Panc1 (cell line): ENCODE results near the gene OR10P1. TPM values are rescaled to one million over a fixed set of nuclear protein-coding genes. Genes with fewer than 3 reads are reported as not detected.

Experiments used
- ATAC-seq: fragments of 200-7000 bp; cut with Tn5 transposase; 2 replicates; pipeline ENCODE4 v1.9.1; 2020; ENCODE audit warnings: mild to moderate bottlenecking, moderate library complexity
- BruUV-seq: library from RNA; stranded (reverse); fragments of 400-500 nt; replicated peaks from 2 replicates; lab custom pipeline; 2021; lab: Mats Ljungman, UMichigan
- CTCF ChIA-PET: fragments of 300-600 bp; sonication (Branson Sonifier 250); formaldehyde crosslinking; loops from one replicate; lab custom pipeline; 2022; ENCODE audit warnings: antibody characterized with exemption; lab: Charles Lee
- POLR2A ChIA-PET: fragments of 300-600 bp; sonication (Branson Sonifier 250); formaldehyde crosslinking; loops from one replicate; lab custom pipeline; 2022; ENCODE audit warnings: antibody characterized with exemption; lab: Charles Lee
- DNase-seq: peaks from one replicate; pipeline ENCODE4 v3.0.0-alpha.2; 2010; ENCODE audit warnings: low read depth, low spot score
- H3K27ac ChIP-seq: 2 replicates; pipeline ENCODE4 v1.5.1; 2011; ENCODE audit warnings: mild to moderate bottlenecking, low read length, inconsistent platforms
- H3K27me3 ChIP-seq: fragments of 200-500 bp; sonication (Bioruptor generic); 2 replicates; pipeline ENCODE4 v1.6.0; 2014; ENCODE audit warnings: low read length, inconsistent platforms; ENCODE audit not compliant: control insufficient read depth, insufficient read depth
- H3K36me3 ChIP-seq: fragments of 200-500 bp; sonication (Bioruptor generic); 2 replicates; pipeline ENCODE4 v1.5.1; 2014; ENCODE audit warnings: inconsistent platforms, mild to moderate bottlenecking, low read length, moderate library complexity; ENCODE audit not compliant: control insufficient read depth, insufficient read depth
- H3K4me1 ChIP-seq: 2 replicates; pipeline ENCODE4 v1.5.1; 2011; ENCODE audit warnings: inconsistent platforms, mild to moderate bottlenecking, low read length, moderate library complexity; ENCODE audit not compliant: control insufficient read depth, insufficient read depth
- H3K4me3 ChIP-seq, 2 experiments: 2 replicates each; pipeline ENCODE4 v1.5.1; 2011 to 2012; ENCODE audit warnings: low read depth in 2 of 2, low read length in 2 of 2, mild to moderate bottlenecking in 2 of 2, inconsistent platforms in 1 of 2, moderate library complexity in 1 of 2
- H3K9me3 ChIP-seq: fragments of 200-500 bp; sonication (Bioruptor generic); 2 replicates; pipeline ENCODE4 v1.5.1; 2014; ENCODE audit warnings: low read depth, mild to moderate bottlenecking, inconsistent platforms, low read length, moderate library complexity; ENCODE audit not compliant: control insufficient read depth, insufficient read depth
- CTCF ChIP-seq: fragments of 450-650 bp; IDR thresholded peaks from 2 replicates; pipeline ENCODE4 v1.5.1; 2017; ENCODE audit warnings: mild to moderate bottlenecking
- POLR2AphosphoS5 ChIP-seq: IDR thresholded peaks from 2 replicates; pipeline ENCODE4 v1.6.1; 2012; ENCODE audit warnings: mild to moderate bottlenecking, low read depth, low read length, moderate library complexity
- REST ChIP-seq, 2 experiments: IDR thresholded peaks; 2 replicates each; pipeline ENCODE4 v1.6.1; 2011 to 2012; ENCODE audit warnings: low read depth in 2 of 2, control low read depth in 1 of 2, low read length in 1 of 2, mild to moderate bottlenecking in 1 of 2, moderate library complexity in 1 of 2; ENCODE audit not compliant: insufficient read depth in 1 of 2
- SIN3A ChIP-seq: IDR thresholded peaks from 2 replicates; pipeline ENCODE4 v1.6.1; 2012; ENCODE audit warnings: low read depth, mild to moderate bottlenecking, low read length, moderate library complexity, borderline replicate concordance; ENCODE audit not compliant: insufficient read depth
- TCF7L2 ChIP-seq: IDR thresholded peaks from 2 replicates; pipeline ENCODE4 v1.6.1; 2011; ENCODE audit warnings: mild to moderate bottlenecking, low read depth, low read length, inconsistent platforms
- in situ Hi-C: cut with HindIII; loops from 2 replicates; pipeline ENCODE4 v1.10.0; 2016; ENCODE audit warnings: low sequenced_read_pairs, low pct_unique_long_range_greater_than_20kb
- intact Hi-C: fragments of 100-400 bp; cut with micrococcal nuclease; formaldehyde crosslinking; loops from one replicate; pipeline ENCODE4 v1.10.0; 2022; ENCODE audit not compliant: unreplicated experiment
- total RNA-seq: library from RNA; stranded (reverse); gene quantifications from one replicate; pipeline ENCODE4 v1.2.1, GENCODE V29; 2021; ENCODE audit not compliant: unreplicated experiment

Gene OR10P1
- total RNA-seq, 1 experiment from 2014 or later, result not detected

GRCh38 chr12:55679691-55680090 is 43.0 kb downstream of the OR10P1 start:
- ChIA-PET POLR2A (no interaction called here), CTCF (no interaction called here)
- no peak for DNase-seq
- H3K27me3 ChIP-seq, result peaks cover 8% of the 10 kb centered on the region; the same call in 1 of the 2 replicates
- peaks cover 5% of the 10 kb centered on the region; the same call in 1 of the 2 replicates for H3K4me1 ChIP-seq
- in situ Hi-C loops (no loop called here), intact Hi-C loops (loop anchor here (2.0 kb wide), 1 partner anchor 41 kb away; the partner anchor contains the start of gene RDH5)
- no peak for ATAC-seq
- no peak overlapping the region for H3K4me3 ChIP-seq
- H3K27ac ChIP-seq, result no peak overlapping the region
- no peak for TF ChIP-seq SIN3A
- no peak for TF ChIP-seq CTCF
- TF ChIP-seq REST (IDR thresholded peaks at IDR 0.05; ENCODE audit: insufficient read depth in 1 of 2, low read depth in 2 of 2, low read length in 1 of 2), result no peak
- no peak for TF ChIP-seq POLR2AphosphoS5
- TF ChIP-seq TCF7L2, result no peak
- H3K36me3 ChIP-seq, result no peaks in the 10 kb centered on the region
- no peaks in the 10 kb centered on the region for H3K9me3 ChIP-seq
- BruUV-seq, result no TSS peak

- Histone ChIP-seq H3K27ac (0 out of 2 replicates have a peak overlapping the region, but pooled peaks have one; percentile 18), H3K36me3 (no peaks in the 10 kb centered on the region), H3K4me1 (peaks cover 5% of the 10 kb centered on the region; the same call in 1 of the 2 replicates), H3K9me3 (no peaks in the 10 kb centered on the region), H3K4me3 (peak overlapping the region; percentile 38 to 64), H3K27me3 (peaks cover 2% of the 10 kb centered on the region; the same call in 1 of the 2 replicates)
- intact Hi-C loops (loop anchor here (2.0 kb wide), 1 partner anchor 39 kb away; the partner anchor contains the start of gene RDH5), in situ Hi-C loops (no loop called here)
- ChIA-PET POLR2A (no interaction called here), CTCF (interaction anchor here (0.7 to 1.4 kb wide), 10 partner anchors 12 to 50 kb away, joined by 3 to 15 read pairs (median 6); no protein-coding TSS in a partner anchor)
- DNase-seq, result no peak
- no peak for TF ChIP-seq TCF7L2
- peak; percentile 81 for TF ChIP-seq CTCF
- ATAC-seq, result peak; percentile 94
- BruUV-seq, result no TSS peak
These were observed 44.7 kb downstream of the OR10P1 start for GRCh38 chr12:55681142-55682077.
